Lung (tissue), 12 donors: ENCODE measurements around the gene SLC34A1. TPM values are rescaled to one million over a fixed set of nuclear protein-coding genes. Genes with fewer than 3 reads are reported as not detected.

ENCODE experiments used
- ATAC-seq: fragments of 200-7000 bp; cut with Tn5 transposase; one replicate; pipeline ENCODE4 v1.9.1; 2020; ENCODE audit warnings: moderate number of reproducible peaks; ENCODE audit not compliant: insufficient read depth, low FRiP score
- DNase-seq, 3 donors: peaks; one replicate each; pipeline ENCODE4 v3.0.0-alpha.2; 2013 to 2017
- H3K27ac ChIP-seq, 2 donors: one replicate each; pipeline ENCODE4 v1.5.1; 2013; ENCODE audit warnings: mild to moderate bottlenecking in 2 of 2, moderate library complexity in 2 of 2, control low read depth in 1 of 2, inconsistent platforms in 1 of 2, low read depth in 1 of 2, low read length in 1 of 2
- H3K27me3 ChIP-seq, 3 donors: one replicate each; pipeline ENCODE4 v1.5.1; 2013; ENCODE audit warnings: low read length in 2 of 3; ENCODE audit not compliant: control insufficient read depth in 3 of 3, insufficient read depth in 3 of 3
- H3K36me3 ChIP-seq, 4 donors: one replicate each; pipeline ENCODE4 v1.5.1; 2013; ENCODE audit warnings: low read length in 4 of 4, mild to moderate bottlenecking in 1 of 4, moderate library complexity in 1 of 4; ENCODE audit not compliant: control insufficient read depth in 4 of 4, insufficient read depth in 4 of 4
- H3K4me1 ChIP-seq, 5 donors: one replicate each; pipeline ENCODE4 v1.5.1; 2013; ENCODE audit warnings: low read length in 5 of 5, mild to moderate bottlenecking in 2 of 5, moderate library complexity in 1 of 5; ENCODE audit not compliant: control insufficient read depth in 5 of 5, insufficient read depth in 5 of 5
- H3K4me3 ChIP-seq: one replicate; pipeline ENCODE4 v1.5.1; 2013; ENCODE audit warnings: mild to moderate bottlenecking, control low read depth, moderate library complexity
- H3K9ac ChIP-seq, 2 donors: one replicate each; pipeline ENCODE4 v1.5.1; 2013; ENCODE audit warnings: low read length in 2 of 2, control low read depth in 1 of 2; ENCODE audit not compliant: insufficient read depth in 1 of 2
- H3K9me3 ChIP-seq, 4 donors: one replicate each; pipeline ENCODE4 v1.5.1; 2013; ENCODE audit warnings: low read length in 3 of 4, mild to moderate bottlenecking in 1 of 4, moderate library complexity in 1 of 4; ENCODE audit not compliant: control insufficient read depth in 4 of 4, insufficient read depth in 3 of 4
- CTCF ChIP-seq: IDR thresholded peaks from 2 replicates; pipeline ENCODE4 v1.5.1; 2012; ENCODE audit warnings: mild to moderate bottlenecking; ENCODE audit errors: control extremely low read depth, extremely low read depth
- WGBS, 2 donors: extraction: QIAGEN DNeasy Blood & Tissue Kit; methylation state at CpG; one replicate each; pipeline ENCODE4 v1.1.7; 2013; 5-methylcytosine and 5-hydroxymethylcytosine counted together
- polyA plus RNA-seq, 2 donors: library from polyadenylated mRNA; stranded (reverse); fragments of 200-250 nt; gene quantifications; one replicate each; pipeline ENCODE4 v1.2.1, GENCODE V29; 2013
- total RNA-seq, 2 donors: library from RNA; depleted of rRNA in 1 of 2; stranded (reverse); fragments of >200 nt in 1 of 2; gene quantifications; one replicate each; pipeline ENCODE4 v1.2.1, GENCODE V29; 2014 to 2021
- donor health status: control.
- donor health status: control.
- donor health status: Bipolar disorder and iron deficiency.
- donor health status: healthy.
- donor health status: DM: yes; HTN: yes; CAD: no.

SLC34A1 gene
- total and polyA plus RNA-seq, 4 donors: 0.02 TPM; not detected in 3

GRCh38 chr5:177399997-177400868, 16.0 kb downstream of the SLC34A1 start, which contains the start of gene PFN3:
Gene PFN3, minus strand, starts transcription at chr5:177400661. Its CDS starts 85 bp downstream, at chr5:177400576.
- Histone ChIP-seq H3K36me3 (no peaks in the 10 kb centered on the region), H3K4me1 (peaks cover 0 to 36% (median 18%) of the 10 kb centered on the region in 5 donors), H3K27ac (no peak within 1 kb of the TSS), H3K27me3 (peaks cover 3 to 62% (median 51%) of the 10 kb centered on the region in 3 donors), H3K4me3 (no peak within 1 kb of the TSS), H3K9ac (no peak within 1 kb of the TSS), H3K9me3 (peaks cover 0 to 2% (median 0%) of the 10 kb centered on the region in 4 donors)
- 25 to 45% methylated on average over 87 to 92 of the region's 92 CpGs for WGBS, 2 donors
- peak; percentile 41 to 74 (median 57) for DNase-seq
- no peak for TF ChIP-seq CTCF
- no peak for ATAC-seq

GRCh38 chr5:177402271-177403043, 18.2 kb downstream of the SLC34A1 start:
- peaks cover 0 to 2% (median 0%) of the 10 kb centered on the region in 4 donors for H3K9me3 ChIP-seq
- DNase-seq (peak; percentile 40 to 64 (median 62)), ATAC-seq (peak; percentile 48)
- no peak overlapping the region for H3K9ac ChIP-seq
- peaks cover 0 to 36% (median 18%) of the 10 kb centered on the region in 5 donors for H3K4me1 ChIP-seq
- no peak overlapping the region for H3K4me3 ChIP-seq
- peaks cover 0 to 54% (median 41%) of the 10 kb centered on the region in 3 donors for H3K27me3 ChIP-seq
- peak; percentile 39 for TF ChIP-seq CTCF
- no peaks in the 10 kb centered on the region for H3K36me3 ChIP-seq
- 9 to 17% methylated on average over 49 of the region's 49 CpGs for WGBS, 2 donors
- no peak overlapping the region for H3K27ac ChIP-seq

- Histone ChIP-seq H3K27ac (no peak overlapping the region), H3K36me3 (no peaks in the 10 kb centered on the region), H3K9ac (no peak overlapping the region), H3K4me1 (peaks cover 0 to 36% (median 18%) of the 10 kb centered on the region in 5 donors), H3K9me3 (peaks cover 0 to 2% (median 0%) of the 10 kb centered on the region in 4 donors), H3K27me3 (peaks cover 0 to 52% (median 41%) of the 10 kb centered on the region in 3 donors), H3K4me3 (no peak overlapping the region)
- ATAC-seq (no peak), DNase-seq (no peak)
- TF ChIP-seq CTCF: no peak
- WGBS, 2 donors: 2% methylated on average over 53 to 61 of the region's 61 CpGs
Observed at GRCh38 chr5:177403102-177403791, 19.0 kb downstream of the SLC34A1 start.
